GM21423 (cell line): ENCODE measurements around the gene ARID5A.

ENCODE experiments used
- ATAC-seq: cut with Tn5 transposase; IDR thresholded peaks from one replicate; pipeline ENCODE4 v1.9.1; 2021; ENCODE audit warnings: mild to moderate bottlenecking, moderate library complexity; ENCODE audit not compliant: unreplicated experiment

Gene ARID5A

DNA sequence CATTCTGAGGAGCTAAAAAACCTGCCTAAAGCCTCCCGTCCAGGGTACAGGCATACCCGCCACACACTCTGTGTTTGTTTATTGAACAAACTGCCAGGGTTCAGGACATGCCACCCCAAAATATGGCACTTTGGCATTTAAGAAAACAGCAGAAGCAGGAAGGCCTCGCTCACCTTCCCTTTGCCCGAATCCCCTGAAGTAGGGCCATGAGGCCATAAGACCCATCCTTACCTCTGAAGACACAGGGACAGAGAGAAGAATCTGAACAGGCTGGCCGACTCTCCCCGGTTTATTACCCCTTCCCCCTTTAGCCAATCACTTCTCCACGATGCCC lies 29.7 kb upstream of the ARID5A start:
- no peak for ATAC-seq

DNA sequence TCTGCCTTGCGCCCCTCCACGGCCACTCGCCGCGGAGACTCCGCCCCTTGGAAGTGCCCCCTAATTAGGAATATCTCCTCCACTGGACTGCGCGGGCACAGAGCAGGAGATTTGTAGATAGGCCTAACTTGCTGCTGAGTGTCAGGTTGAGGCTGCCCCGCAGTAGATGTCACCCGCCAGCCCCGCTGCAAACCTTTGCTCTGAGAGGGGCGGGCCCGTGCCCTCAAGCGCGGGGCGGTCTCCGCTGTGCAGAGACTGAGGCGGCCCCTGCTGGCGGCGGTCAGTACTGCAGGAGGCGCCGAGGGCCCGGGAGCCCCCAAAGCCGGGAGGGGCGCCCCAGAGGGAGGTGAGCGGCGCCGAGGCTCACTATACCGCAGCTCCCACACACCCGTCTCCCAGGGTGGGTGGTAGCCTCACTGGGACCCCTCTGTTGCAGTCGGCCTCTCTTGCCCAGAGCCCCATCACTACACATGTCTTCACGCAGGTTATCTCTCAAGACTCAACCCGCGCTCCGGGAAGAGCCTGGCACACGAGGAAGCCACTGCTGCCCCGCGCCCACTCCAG lies 28.5 kb upstream of the ARID5A start:
- peak; percentile 56 for ATAC-seq

DNA sequence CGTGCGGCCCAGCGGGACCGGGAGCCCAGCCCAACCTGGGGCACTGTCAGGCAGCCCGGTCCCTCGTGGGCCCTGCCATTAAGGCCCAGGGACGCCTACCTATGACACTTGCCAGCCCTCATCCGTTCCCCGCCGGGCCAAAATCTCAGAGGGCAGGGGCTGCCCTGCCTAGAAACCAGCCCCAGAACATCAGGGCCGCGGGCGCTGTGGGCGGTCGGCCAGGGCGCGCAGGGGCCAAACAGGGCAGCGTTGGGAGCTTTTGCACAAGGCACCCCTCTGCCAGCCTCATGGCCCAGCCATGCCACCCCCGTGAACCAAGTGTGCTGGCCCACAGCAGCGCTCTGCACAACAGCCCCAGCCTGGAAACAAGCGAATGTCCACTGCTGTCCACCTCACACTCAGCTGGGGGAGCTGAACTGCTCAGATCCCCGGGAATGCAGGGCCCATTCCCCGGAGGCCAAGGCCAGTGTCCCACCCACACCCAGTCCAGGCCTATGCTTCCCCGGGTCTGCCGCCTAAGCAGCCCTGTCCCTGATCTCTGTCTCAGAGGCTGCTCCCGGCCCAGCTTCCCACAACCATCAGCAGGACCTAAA lies 27.9 kb upstream of the ARID5A start:
- peak; percentile 8 for ATAC-seq

DNA sequence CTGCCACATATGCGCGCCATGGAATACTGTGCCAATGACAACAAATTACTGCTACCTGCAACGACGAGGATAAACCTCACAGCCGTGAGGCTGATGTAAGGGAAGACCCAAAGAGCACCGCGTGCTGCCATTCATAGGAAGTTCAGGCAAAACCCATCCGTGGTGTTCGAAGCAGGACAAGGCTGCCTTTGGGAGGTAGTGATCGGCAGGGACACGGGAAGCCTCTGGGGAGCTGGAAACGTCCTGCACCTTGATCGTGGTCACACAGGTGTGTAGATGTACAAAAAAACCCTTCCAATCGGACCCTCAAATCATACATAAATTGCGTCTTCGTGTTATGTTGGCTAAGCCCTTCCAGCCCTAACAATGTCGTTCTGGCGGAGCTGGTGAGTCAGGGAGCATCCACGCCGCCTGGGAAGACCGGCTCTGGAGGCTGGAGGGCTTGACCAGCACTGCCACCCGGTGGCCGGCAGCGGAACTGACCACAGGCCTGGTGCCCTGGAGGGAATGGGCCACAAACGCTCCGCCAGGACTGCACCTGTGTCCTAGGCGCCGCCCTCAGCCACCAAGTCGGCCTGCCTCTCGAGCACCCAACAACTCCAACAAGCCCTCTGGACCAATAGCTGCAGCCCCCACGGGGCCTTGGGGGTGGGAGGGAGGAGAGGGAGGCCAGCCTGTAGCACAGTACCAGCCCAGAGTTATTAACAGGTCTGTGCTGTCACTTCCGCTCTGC lies 27.3 kb upstream of the ARID5A start:
- ATAC-seq: peak; percentile 42

DNA sequence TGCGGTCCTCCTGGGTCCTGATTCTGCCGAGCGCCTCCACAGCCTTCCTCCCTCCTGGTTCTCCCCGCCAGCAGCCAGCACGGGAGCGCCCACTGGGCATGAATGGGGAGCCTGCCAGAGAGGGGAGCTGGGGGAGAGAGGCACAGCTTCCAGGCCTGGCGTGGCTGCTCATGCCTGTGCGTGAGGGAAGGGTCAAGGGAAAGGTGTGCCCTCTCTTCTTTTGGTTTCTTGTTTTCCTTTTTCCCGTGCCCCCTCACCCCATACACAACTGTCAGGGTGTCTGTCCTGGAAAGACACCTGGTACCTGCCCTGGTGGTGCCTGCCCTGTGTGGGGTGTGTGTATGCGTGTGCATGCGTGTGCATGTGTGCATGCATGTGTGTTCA lies 26.7 kb upstream of the ARID5A start:
- no peak for ATAC-seq

DNA sequence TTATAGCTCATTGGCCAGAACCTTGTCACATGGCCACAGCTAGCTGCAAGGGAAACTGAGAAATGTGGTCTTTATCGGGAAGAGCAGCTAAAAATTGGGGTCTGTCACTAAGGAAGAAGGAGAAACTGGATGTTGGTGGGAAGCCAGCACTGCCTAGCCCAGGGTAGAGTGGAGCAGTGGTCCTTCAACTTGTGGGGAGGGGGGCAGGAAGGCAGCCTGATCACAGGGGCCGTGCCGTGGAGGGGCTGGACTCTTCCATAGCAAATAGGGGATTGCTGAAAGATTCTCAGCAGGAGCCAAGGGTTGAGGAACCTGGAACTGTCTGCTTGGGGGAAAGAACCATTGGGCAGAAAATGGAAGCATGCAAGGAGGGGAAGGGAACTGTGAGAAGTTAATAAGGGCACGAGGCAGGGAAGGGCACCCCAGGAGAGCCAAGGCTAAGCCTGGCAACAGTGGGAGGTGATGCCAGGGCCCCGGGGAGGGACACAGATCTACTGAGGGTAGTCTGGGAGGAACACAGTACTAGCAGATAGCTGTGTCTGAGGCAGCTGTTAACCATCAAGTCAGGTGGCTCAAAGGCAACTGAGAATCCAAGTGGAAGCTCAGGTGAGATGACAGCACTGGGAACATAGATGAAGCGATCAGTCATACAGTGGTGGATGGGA lies 25.5 kb upstream of the ARID5A start:
- no peak for ATAC-seq

DNA sequence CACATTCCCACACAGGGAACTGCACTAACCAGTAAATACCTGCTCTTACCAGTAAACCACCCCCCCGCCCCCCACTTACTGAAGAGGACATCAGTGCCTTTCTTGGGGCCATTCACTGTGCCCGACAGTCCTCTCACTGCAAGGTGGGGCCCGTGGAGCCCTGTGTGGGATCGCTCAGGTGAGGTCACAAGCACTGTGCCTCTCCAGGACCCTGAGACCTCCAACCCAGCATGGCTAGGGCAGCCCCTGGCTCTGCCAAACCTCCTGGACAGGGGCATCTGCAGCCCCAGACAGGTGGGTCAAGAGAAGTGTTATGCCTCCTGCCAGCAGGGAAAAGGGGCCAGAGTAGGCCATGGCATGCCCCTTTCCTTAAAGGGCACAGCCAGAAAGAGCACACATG lies 24.7 kb upstream of the ARID5A start:
- no peak for ATAC-seq

DNA sequence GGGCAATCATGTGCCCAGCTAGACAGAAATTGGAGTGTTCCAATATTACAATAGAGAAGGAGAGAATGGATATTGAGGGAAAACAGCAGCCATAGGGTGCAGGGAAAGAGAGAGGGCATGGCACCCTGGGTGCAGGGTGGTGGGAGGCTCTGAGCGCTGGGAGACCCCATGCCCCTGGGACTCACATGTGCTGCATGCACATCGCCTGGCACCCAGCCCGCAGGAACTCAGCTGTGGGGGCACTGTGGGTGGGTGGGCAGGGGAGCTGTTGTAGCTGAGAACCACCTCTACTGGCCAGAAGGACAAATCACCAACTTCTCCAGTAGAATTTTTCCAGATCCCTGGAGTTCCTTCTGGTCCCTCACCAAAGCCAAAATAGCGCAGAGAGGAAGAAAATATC lies 24.2 kb upstream of the ARID5A start:
- ATAC-seq: no peak

DNA sequence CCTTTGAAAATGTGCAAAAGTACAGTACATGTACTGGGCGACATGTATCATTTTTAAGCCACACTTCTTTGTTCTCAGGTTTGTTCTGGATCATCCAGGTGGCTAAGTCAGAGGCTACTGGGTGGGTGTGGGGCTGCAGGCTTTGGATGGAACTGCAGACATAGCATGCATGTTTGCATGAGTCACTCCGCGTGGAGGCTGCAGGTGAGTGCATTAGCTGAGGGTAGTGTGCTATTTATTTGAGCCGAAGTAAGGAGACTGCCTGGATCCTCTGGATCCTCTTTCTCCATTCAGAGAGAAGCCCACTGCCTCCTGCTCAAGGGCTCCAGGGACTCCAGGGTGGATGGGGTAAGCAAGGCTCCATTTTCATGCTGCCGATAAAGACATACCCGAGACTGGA lies 22.0 kb upstream of the ARID5A start:
- ATAC-seq: no peak

DNA sequence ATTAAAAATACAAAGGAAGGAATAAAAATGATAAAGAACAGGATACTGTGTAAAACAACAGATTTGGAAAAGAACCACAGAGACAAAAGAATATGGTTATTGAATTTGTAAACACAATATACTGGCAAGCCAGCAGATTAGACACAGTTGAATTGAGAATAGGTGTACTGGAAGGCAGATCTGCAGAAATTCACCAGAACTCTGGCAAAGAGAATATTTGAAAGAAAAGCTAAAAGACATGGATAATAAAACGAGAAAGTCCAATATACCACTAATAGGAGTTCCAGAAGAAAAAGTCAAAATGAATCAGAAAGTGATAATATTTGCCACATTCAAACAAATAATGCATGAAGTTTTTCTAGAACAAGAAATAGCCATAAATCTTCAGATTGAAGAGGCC lies 19.5 kb upstream of the ARID5A start:
- ATAC-seq: no peak

DNA sequence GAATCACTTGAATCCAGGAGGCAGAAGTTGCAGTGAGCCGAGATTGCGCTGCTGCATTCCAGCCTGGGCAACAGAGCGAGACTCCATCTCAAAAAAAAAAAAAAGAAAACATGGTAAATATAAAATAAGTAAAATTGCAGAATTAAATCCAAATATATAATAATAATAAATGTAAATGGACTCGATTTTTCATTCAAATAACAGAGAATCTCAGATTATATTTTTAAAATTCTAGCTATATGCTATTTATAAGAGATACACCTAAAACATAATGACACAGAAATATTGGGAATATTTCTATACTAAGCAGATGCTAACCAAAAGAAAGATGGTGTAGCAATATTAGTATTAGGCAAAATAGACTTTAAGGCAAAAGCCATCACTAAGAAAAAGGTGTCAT lies 16.3 kb upstream of the ARID5A start:
- ATAC-seq: no peak

DNA sequence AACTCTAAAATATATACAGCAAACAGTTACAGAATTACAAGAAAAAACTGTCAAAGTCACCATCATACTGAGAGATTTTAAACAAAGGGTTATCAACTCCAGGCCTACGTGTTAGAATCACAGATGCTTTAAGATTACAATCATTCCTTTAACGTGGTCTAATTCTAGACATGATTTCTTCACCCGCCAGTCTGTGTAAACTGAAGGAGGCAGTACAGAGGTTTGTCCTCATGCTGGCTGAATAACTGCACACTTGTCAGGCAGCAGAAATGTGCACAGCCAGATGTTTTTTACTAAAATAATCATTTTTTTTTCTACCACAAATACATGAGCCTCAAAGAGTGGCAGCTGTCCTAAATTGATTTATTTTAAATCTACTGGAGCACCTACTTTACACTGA lies 15.9 kb upstream of the ARID5A start:
- no peak for ATAC-seq

DNA sequence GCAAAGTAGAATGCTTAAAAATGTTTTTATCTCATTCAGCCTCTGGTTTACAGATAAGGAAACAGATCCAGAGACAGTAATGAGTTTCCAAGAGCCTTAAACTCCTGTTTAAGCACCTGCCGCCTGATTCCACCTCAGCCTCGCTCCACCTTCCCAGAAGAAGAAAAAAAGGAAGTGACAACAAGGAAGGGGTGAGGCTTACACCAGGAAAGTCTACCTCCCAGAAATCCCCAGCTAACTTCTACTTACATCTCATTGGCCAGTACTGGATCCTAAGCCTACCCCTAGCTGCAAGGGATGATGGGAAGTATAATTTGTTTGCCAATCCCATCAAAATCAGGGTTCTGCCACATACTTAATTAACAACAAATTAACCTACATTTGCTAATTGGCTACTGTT lies 15.3 kb upstream of the ARID5A start:
- no peak for ATAC-seq

DNA sequence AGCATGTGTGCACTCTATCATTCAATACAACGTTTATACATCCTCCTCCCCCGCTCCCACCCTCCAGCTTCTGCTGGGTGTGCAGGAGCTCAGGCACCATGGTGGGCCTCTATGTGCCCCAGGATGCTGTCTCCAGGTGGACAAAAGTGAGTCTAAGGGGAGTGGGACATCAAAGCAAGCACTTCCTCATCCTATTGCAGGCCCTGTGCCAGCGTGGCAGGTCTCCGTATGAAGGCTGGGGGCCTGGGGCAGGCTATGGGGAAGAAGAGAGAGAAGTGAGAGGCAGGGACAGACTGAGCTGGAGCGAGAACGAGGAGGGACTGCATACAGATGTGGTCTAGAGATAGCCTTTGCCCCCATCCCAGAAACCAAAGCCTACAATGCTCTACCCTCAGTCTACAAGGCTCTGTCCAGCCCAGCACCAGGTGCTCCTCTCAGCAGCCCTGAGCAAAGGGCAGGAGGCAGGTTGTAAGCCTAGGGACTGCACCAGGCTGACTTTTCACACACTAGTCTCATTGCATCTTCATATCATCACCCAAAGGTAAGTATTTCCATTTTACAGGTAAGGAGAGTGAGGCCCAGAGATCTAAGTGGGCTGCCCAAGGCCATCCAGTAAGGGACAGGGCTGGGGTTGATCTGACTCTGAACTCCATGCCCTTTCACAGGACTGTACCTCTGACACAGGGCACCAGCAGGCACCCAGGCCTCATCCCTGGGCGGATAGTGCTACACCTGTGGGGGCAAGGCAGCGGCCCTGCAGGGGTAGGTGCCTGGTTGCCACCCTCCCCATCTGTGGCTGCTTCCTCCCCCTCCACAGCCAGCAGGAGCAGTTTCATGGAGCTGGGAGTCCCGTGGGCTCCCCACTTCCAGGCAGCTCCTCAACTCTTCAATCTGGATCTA lies 14.0 kb upstream of the ARID5A start:
- no peak for ATAC-seq

DNA sequence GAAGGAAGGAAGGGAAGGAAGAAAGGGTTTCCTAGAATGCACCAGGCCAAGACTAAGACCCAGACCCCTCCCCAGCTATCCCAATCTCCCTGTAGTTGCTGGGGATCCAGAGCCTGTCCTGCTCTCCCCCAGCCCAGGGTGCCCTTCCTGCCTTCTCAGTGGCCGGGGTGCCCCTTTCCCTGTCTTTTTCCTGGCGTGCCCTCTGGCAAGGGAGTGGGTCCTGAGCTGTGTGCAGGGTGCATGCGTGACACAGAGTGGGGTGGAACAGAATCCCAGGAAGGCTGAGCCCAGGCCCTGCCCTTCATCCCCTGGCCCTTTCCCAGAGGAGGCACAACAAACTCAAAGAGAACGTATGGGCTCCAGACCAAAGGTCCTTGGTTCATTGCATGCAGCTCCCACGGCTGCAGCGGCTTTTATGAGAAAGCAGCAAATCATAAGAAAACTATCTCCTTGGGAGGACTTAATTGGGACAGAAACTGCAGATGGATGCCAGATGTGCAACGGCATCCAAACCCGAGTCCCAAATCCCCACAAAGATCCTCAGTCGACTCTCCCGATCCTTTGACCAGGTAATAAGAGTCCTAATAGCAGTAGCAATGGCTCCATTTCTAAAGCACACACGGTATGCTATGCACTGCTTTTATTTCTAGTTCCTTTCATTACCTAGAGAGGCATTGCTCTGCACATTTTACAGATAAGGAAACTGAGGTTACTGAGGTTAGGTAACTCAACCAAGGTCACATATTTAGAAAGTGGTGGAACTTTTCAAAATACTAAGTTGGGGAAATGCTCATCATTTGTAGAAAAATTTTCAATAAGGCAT lies 12.7 kb upstream of the ARID5A start:
- ATAC-seq: no peak

DNA sequence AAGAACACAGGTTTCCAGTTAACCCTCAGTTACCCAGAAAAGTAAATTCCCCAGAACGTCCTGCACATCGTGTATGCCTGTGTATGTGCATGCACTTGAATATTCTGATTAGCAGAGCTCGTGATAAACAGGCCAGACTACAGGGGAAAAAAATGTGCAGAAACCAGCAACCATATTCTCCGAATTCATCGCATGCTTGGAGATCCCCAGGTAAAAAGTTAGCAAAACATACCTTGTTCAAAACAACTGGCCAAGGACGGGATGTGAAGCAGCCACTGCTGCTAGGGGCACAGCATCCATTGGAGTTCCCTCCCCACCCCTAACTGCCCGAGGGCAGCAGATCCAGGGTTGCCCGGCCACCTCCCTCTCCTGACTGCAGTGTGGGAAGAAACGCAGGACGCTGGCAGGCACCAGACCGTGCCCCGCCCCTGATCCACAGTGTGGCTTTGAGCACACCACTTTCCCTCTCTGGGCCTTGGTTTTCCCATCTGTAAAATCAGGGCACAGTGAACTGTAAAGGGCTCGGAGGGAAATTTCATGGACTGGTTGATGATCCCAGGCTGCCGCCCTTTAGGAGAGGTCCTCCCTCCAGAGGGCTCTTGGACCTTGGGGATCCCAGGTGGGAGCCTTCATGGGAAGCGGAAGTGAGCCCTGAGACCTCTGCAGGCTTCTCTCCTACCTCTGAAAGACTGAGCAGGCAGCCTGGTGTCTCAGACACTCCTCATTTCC lies 11.9 kb upstream of the ARID5A start:
- no peak for ATAC-seq

DNA sequence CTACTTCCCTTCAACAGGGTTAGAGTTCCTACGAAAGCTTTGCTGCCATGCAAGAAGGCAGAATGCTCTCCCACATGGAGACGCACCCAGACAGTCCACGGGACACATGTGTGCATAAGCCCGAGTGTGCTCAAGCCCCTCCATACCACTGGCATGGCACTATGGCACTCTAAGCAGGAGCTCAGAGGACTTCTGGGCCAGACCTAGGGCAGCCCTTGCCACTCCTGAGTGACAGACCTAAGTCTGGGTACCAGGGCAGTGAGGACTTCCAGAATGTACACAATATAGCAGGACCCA lies 11.4 kb upstream of the ARID5A start:
- ATAC-seq: no peak

DNA sequence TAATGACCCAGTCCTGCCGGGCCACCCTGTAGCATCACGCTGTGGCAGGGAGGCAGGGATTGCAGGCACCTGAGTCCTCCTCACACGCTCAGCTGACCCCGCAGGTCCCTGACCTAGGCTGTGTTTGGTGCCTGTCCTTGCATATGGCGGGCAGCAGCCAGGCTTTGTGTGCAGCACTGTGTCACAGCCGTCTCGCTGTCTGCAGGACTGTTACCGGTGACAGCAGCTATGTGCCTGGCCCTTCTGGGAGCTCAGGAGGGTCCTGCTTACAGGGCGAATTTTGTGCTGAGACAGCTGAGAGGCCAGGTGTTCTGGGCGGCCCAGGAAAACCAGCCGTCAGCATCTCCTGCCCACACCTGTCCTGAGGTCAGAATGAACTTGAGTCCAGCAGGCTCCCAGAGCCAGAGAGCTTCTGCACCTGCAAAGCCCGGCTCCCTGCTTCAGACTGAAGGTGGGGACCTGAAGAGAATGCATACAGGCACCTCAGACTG lies 10.4 kb upstream of the ARID5A start:
- no peak for ATAC-seq

DNA sequence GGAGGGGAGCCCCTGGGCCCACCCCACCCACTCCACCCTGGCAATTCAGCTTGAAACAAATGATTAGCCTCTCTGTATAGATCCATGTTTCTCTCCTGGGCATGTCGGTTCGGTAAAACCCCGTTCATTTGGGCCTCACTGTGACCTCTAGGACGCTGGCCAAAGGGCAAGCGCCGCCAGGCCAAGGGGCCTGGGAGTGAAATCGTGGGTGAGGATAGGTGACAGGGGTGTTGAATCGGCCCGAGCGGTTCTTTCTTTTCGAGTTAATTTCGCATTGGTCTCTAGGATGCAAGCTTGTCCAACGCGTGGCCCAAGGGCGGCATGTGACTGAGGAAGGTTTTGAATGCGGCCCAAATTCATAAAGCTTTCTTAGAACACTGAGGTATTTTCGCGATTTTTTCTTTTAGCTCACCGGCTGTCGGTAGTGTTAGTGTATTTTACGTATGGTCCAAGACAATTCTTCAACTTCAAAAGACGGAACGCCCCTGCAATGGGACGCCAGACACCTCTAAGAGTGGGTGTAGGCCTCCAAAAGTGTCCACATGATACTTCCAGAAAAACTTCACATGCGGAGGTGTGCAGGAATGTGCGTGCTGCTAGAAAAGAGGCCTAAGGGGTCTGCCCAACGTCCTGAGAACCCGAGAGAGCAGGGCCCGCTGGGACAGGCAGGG lies 9.8 kb upstream of the ARID5A start:
- no peak for ATAC-seq
